DND-41 (cell line): Measurements from ENCODE around the gene PCDH12.

ENCODE experiments used
- ATAC-seq: fragments of 200-7000 bp; cut with Tn5 transposase; 3 replicates; pipeline ENCODE4 v1.9.1; 2021; ENCODE audit warnings: low read depth; ENCODE audit not compliant: insufficient read depth
- DNase-seq: peaks from one replicate; pipeline ENCODE4 v3.0.0-alpha.2; 2020
- H2AFZ ChIP-seq: 2 replicates; pipeline ENCODE4 v1.6.0; 2012; ENCODE audit warnings: low read depth, low read length
- H3K27ac ChIP-seq: 2 replicates; pipeline ENCODE4 v1.5.1; 2012; ENCODE audit warnings: low read length, inconsistent platforms
- H3K27me3 ChIP-seq: fragments of 200-600 bp; sonication (generic); 2 replicates; pipeline ENCODE4 v1.6.0; 2012; ENCODE audit warnings: low read length, mild to moderate bottlenecking, inconsistent platforms; ENCODE audit not compliant: insufficient read depth, poor library complexity
- H3K36me3 ChIP-seq: 2 replicates; pipeline ENCODE4 v1.5.1; 2012; ENCODE audit warnings: low read length, inconsistent platforms; ENCODE audit not compliant: insufficient read depth
- H3K4me1 ChIP-seq: 2 replicates; pipeline ENCODE4 v1.5.1; 2012; ENCODE audit warnings: mild to moderate bottlenecking, low read length; ENCODE audit not compliant: insufficient read depth
- H3K4me2 ChIP-seq: 2 replicates; pipeline ENCODE4 v1.6.0; 2012; ENCODE audit warnings: mild to moderate bottlenecking, moderate library complexity, low read length, inconsistent platforms; ENCODE audit not compliant: insufficient read depth
- H3K4me3 ChIP-seq, 2 experiments: fragments of 200-600 bp in 1 of 2; shearing (Covaris generic) in 1 of 2; 2 replicates each; pipeline ENCODE4 v1.5.1; 2012 to 2016; ENCODE audit warnings: inconsistent platforms in 2 of 2, low read length in 2 of 2, mild to moderate bottlenecking in 2 of 2, low read depth in 1 of 2, moderate library complexity in 1 of 2
- H3K79me2 ChIP-seq: 2 replicates; pipeline ENCODE4 v1.6.0; 2012; ENCODE audit warnings: low read length, inconsistent platforms; ENCODE audit not compliant: insufficient read depth
- H3K9ac ChIP-seq: 2 replicates; pipeline ENCODE4 v1.6.0; 2012; ENCODE audit warnings: low read depth, mild to moderate bottlenecking, inconsistent platforms, low read length, moderate library complexity
- H3K9me3 ChIP-seq: 2 replicates; pipeline ENCODE4 v1.5.1; 2012; ENCODE audit warnings: low read length, moderate library complexity, mild to moderate bottlenecking, inconsistent platforms; ENCODE audit not compliant: insufficient read depth, severe bottlenecking
- H4K20me1 ChIP-seq: 2 replicates; pipeline ENCODE4 v1.6.0; 2012; ENCODE audit warnings: low read length; ENCODE audit not compliant: insufficient read depth
- EZH2 ChIP-seq: IDR thresholded peaks from 3 replicates; pipeline ENCODE4 v1.6.1; 2012; ENCODE audit warnings: borderline replicate concordance, low read depth, mild to moderate bottlenecking, moderate library complexity, low read length, inconsistent platforms; ENCODE audit not compliant: severe bottlenecking
- TF ChIP-seq, protein P1 (sequence below): IDR thresholded peaks from 2 replicates; pipeline ENCODE4 v1.5.1; 2012; ENCODE audit warnings: borderline replicate concordance, low read length, moderate library complexity, mild to moderate bottlenecking; ENCODE audit not compliant: poor library complexity, severe bottlenecking; ENCODE audit errors: extremely low read depth

PCDH12 gene

DNA sequence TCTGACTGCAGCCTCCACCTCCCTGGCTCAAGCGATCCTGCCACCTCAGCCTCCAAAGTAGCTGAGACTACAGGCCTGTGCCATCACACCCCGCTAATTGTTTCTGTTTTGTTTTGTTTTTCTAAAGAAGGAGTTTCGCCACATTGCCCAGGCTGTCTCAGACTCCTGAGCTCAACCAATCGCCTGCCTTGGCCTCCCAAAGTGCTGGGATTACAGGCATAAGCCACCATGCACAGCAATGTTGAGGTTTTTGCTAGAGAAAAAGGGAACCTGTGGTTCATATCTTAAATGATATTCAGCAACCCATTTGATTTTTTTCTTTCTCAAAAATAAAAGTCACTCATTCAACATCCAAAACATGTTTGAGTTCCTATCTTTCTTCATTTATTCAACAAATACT is 54.7 kb downstream of the PCDH12 start:
- DNase-seq (no peak), ATAC-seq (no peak)
- Histone ChIP-seq H3K9ac (no peak overlapping the region), H3K4me2 (no peak overlapping the region), H4K20me1 (no peaks in the 10 kb centered on the region), H3K79me2 (no peaks in the 10 kb centered on the region), H3K4me1 (no peaks in the 10 kb centered on the region), H3K36me3 (no peaks in the 10 kb centered on the region), H2AFZ (no peak overlapping the region), H3K27ac (no peak overlapping the region), H3K4me3 (no peak overlapping the region), H3K9me3 (no peaks in the 10 kb centered on the region), H3K27me3 (peaks cover 32% of the 10 kb centered on the region)
- TF ChIP-seq EZH2 = no peak
- TF ChIP-seq, protein P1, sequence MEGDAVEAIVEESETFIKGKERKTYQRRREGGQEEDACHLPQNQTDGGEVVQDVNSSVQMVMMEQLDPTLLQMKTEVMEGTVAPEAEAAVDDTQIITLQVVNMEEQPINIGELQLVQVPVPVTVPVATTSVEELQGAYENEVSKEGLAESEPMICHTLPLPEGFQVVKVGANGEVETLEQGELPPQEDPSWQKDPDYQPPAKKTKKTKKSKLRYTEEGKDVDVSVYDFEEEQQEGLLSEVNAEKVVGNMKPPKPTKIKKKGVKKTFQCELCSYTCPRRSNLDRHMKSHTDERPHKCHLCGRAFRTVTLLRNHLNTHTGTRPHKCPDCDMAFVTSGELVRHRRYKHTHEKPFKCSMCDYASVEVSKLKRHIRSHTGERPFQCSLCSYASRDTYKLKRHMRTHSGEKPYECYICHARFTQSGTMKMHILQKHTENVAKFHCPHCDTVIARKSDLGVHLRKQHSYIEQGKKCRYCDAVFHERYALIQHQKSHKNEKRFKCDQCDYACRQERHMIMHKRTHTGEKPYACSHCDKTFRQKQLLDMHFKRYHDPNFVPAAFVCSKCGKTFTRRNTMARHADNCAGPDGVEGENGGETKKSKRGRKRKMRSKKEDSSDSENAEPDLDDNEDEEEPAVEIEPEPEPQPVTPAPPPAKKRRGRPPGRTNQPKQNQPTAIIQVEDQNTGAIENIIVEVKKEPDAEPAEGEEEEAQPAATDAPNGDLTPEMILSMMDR = no peak

DNA sequence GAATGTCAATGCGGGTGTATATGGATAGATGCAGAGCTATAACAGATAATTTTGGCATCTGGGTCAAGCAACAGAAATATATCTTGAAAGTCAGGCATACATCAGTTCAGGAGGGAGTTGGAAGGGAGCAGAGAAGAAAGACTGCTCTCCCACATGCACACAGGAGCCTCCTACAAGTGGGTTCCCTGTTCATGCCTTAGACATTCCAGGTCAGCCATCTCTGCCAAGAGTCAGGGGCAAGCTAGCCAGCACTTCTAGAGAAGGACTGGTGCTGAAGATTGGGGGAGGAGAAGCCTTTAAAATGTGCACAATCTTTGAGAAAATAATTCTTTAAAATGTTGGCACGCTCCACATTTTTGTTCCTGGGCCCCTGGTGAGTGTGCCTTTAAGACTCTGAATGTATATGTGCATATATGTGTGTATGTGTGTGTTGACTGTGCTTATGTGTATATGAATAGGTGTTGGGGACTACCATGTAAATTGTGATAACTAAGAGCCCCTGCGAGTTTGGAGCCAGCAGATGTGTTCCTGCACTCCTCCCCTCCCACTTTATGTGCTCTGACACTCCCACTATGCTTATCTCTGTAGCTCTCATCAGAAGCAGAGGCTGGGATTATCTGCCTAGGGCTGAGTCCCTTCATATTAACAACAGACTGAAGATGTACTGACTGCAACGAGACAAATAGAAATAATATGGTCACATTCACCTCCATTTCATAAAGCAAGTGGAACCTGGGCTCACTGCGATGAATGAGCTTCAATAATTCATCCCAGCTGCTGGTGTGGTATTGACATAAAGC is 55.8 kb downstream of the PCDH12 start:
- Histone ChIP-seq H3K36me3 (no peaks in the 10 kb centered on the region), H4K20me1 (no peaks in the 10 kb centered on the region), H3K27ac (no peak overlapping the region), H3K4me3 (no peak overlapping the region), H2AFZ (no peak overlapping the region), H3K9me3 (no peaks in the 10 kb centered on the region), H3K79me2 (no peaks in the 10 kb centered on the region), H3K4me2 (no peak overlapping the region), H3K4me1 (no peaks in the 10 kb centered on the region), H3K27me3 (peaks cover 32% of the 10 kb centered on the region), H3K9ac (no peak overlapping the region)
- no peak for ATAC-seq
- TF ChIP-seq EZH2 = no peak
- TF ChIP-seq, protein P1 = no peak
- no peak for DNase-seq

DNA sequence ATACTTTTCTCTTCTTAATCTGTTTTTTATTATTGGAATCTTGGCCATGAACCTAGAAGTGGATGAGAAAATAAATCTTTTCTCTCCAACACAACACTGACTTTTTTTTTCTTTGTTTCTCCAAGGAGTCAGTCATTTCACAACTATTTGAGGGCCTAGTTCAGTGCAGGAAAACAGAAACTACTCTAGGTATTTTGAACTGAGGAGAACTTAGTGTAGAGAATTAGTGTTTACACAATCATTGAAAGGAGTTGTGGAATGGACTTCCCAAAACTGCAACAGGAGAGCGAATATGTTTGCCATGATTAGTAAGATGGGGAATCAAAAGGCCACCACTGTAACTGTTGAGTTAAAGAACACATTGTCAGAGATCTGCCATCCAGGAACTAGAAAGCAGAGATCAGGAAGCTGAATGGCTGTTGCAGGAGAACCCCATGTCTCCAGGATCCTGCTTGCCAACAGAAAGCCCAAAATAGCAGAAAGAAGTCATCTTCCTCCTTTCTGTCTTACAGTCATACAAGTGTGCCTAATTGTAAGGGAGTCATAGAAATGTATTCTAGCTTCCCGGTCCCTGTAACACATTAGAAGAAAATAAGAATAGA is 59.5 kb downstream of the PCDH12 start:
- TF ChIP-seq EZH2 = no peak
- Histone ChIP-seq H3K9ac (no peak overlapping the region), H3K4me1 (no peaks in the 10 kb centered on the region), H2AFZ (no peak overlapping the region), H3K79me2 (no peaks in the 10 kb centered on the region), H4K20me1 (no peaks in the 10 kb centered on the region), H3K36me3 (no peaks in the 10 kb centered on the region), H3K4me3 (no peak overlapping the region), H3K27ac (no peak overlapping the region), H3K27me3 (peaks cover 22% of the 10 kb centered on the region), H3K9me3 (no peaks in the 10 kb centered on the region), H3K4me2 (no peak overlapping the region)
- ATAC-seq = no peak
- DNase-seq = no peak

DNA sequence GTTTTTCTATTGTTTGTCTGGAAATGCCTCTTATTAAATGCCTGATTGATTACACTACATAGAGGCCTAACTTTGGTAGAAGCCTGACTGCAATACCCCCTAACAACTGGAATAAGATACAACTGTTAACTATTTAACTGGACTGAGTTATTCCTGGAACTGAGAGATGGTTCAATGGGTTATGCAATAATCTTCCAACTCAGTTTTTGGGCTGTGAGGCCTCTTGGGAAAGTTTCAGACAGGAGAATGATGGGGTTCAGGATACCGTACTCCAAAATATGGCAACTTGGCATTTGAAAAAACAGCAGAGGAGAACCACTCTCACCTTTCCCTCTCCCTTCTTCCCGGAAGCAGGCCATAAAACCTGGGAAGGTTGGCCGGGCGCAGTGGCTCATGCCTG is 60.6 kb downstream of the PCDH12 start:
- peaks cover 11% of the 10 kb centered on the region for H3K27me3 ChIP-seq
- no peak overlapping the region for H2AFZ ChIP-seq
- H3K4me3 ChIP-seq = no peak overlapping the region
- no peaks in the 10 kb centered on the region for H3K36me3 ChIP-seq
- no peaks in the 10 kb centered on the region for H3K9me3 ChIP-seq
- H4K20me1 ChIP-seq = no peaks in the 10 kb centered on the region
- H3K9ac ChIP-seq = no peak overlapping the region
- H3K27ac ChIP-seq = no peak overlapping the region
- H3K4me1 ChIP-seq = no peaks in the 10 kb centered on the region
- H3K4me2 ChIP-seq = no peak overlapping the region
- no peak for DNase-seq
- no peaks in the 10 kb centered on the region for H3K79me2 ChIP-seq
- no peak for TF ChIP-seq EZH2
- TF ChIP-seq, protein P1 = no peak
- no peak for ATAC-seq
